A549 (cell line): ENCODE data around the gene HBE1. TPM values are rescaled to one million over a fixed set of nuclear protein-coding genes. Genes with fewer than 3 reads are reported as not detected.

ENCODE experiments used
- ATAC-seq, 2 experiments: fragments of 200-7000 bp in 1 of 2; fragments of >200 bp in 1 of 2; cut with Nextera tagmentation in 1 of 2; cut with Tn5 transposase in 1 of 2; 3 replicates each; pipeline versions ENCODE4 v1.8.0 to v1.9.1; 2018 to 2020; ENCODE audit warnings: mild to moderate bottlenecking in 1 of 2, moderate library complexity in 1 of 2
- CTCF ChIA-PET: fragments of 300-600 bp; sonication (Branson Sonifier 250); formaldehyde crosslinking; extraction: SDS; loops from one replicate; lab custom pipeline; 2021; ENCODE audit warnings: antibody characterized with exemption, inconsistent platforms; lab: Yijun Ruan, JAX
- POLR2A ChIA-PET: fragments of 350-600 bp; formaldehyde crosslinking; extraction: SDS; loops from one replicate; lab custom pipeline; 2021; ENCODE audit warnings: antibody characterized with exemption, inconsistent platforms; lab: Yijun Ruan, JAX
- DNase-seq, 2 experiments: peaks; one replicate each; pipeline versions ENCODE4 v3.0.0 to v3.0.0-alpha.2; 2011 to 2016; ENCODE audit warnings: low read depth in 1 of 2, low spot score in 1 of 2
- FAIRE-seq: peaks from 2 replicates; lab custom pipeline; 2011; peaks lifted over from hg19 to GRCh38; lab: Jason Lieb, UNC
- H3K27ac ChIP-seq, 2 experiments: fragments of >200 bp; sonication (Bioruptor Twin); formaldehyde crosslinking; 3 replicates each; pipeline ENCODE4 v1.5.1; 2016 to 2017
- H3K4me1 ChIP-seq: fragments of >200 bp; sonication (Bioruptor Twin); formaldehyde crosslinking; 3 replicates; pipeline ENCODE4 v1.6.1; 2016
- H3K4me2 ChIP-seq: fragments of >200 bp; sonication (Bioruptor Twin); formaldehyde crosslinking; 3 replicates; pipeline ENCODE4 v1.6.1; 2016
- H3K4me3 ChIP-seq: fragments of >200 bp; sonication (Bioruptor Twin); formaldehyde crosslinking; 3 replicates; pipeline ENCODE4 v1.5.1; 2016
- H3K9me3 ChIP-seq: fragments of >200 bp; sonication (Bioruptor Twin); formaldehyde crosslinking; 3 replicates; pipeline ENCODE4 v1.6.1; 2016
- CBX2 ChIP-seq: fragments of 200-600 bp; sonication (generic); IDR thresholded peaks from 2 replicates; pipeline ENCODE4 v1.6.1; 2016; ENCODE audit warnings: low read depth, mild to moderate bottlenecking, borderline replicate concordance
- EHF ChIP-seq: fragments of 250-450 bp; sonication (Bioruptor Pico); IDR thresholded peaks from 2 replicates; pipeline ENCODE4 v1.5.0; 2020; ENCODE audit warnings: mild to moderate bottlenecking
- EHMT2 ChIP-seq: fragments of 200-600 bp; sonication (generic); IDR thresholded peaks from 2 replicates; pipeline ENCODE4 v1.6.1; 2016; ENCODE audit warnings: antibody characterized with exemption, low read depth, mild to moderate bottlenecking, moderate library complexity
- EP300 ChIP-seq, 2 experiments: fragments of >200 bp; sonication (Bioruptor Twin); formaldehyde crosslinking; IDR thresholded peaks; 2 replicates in 1 of 2; 3 replicates in 1 of 2; pipeline ENCODE4 v1.6.1; 2016 to 2017
- ESRRA ChIP-seq: fragments of 150-350 bp; IDR thresholded peaks from 2 replicates; pipeline ENCODE4 v1.6.1; 2014; ENCODE audit warnings: mild to moderate bottlenecking, low read length, borderline replicate concordance
- HDAC2 ChIP-seq: fragments of 200-600 bp; sonication (generic); IDR thresholded peaks from 2 replicates; pipeline ENCODE4 v1.6.1; 2016
- JUN ChIP-seq, 2 experiments: fragments of >200 bp; sonication (Bioruptor Twin); formaldehyde crosslinking; IDR thresholded peaks; 2 replicates in 1 of 2; 3 replicates in 1 of 2; pipeline ENCODE4 v1.6.1; 2016 to 2017
- KDM5A ChIP-seq: fragments of 200-600 bp; sonication (generic); IDR thresholded peaks from 2 replicates; pipeline ENCODE4 v1.6.1; 2016; ENCODE audit warnings: antibody characterized with exemption, mild to moderate bottlenecking
- MAZ ChIP-seq: fragments of 150-350 bp; IDR thresholded peaks from 2 replicates; pipeline ENCODE4 v1.6.1; 2014; ENCODE audit warnings: antibody characterized with exemption, low read depth, low read length, borderline replicate concordance
- NFE2L2 ChIP-seq: fragments of 150-350 bp; conservative IDR thresholded peaks from 2 replicates; pipeline ENCODE4 v1.6.1; 2014; ENCODE audit warnings: low read length
- NR3C1 ChIP-seq: fragments of >200 bp; sonication (Bioruptor Twin); formaldehyde crosslinking; IDR thresholded peaks from 3 replicates; pipeline ENCODE4 v1.6.1; 2017
- PHF8 ChIP-seq: fragments of 200-600 bp; sonication (generic); IDR thresholded peaks from 2 replicates; pipeline ENCODE4 v1.6.1; 2016; ENCODE audit warnings: low read depth, mild to moderate bottlenecking, antibody characterized with exemption, moderate library complexity, borderline replicate concordance
- RAD21 ChIP-seq, 2 experiments: fragments of >200 bp in 1 of 2; sonication (Bioruptor Twin) in 1 of 2; formaldehyde crosslinking in 1 of 2; IDR thresholded peaks in 1 of 2; conservative IDR thresholded peaks in 1 of 2; 2 replicates in 1 of 2; 3 replicates in 1 of 2; pipeline ENCODE4 v1.6.1; 2012 to 2018; ENCODE audit warnings: inconsistent platforms in 1 of 2
- RNF2 ChIP-seq: fragments of 200-600 bp; sonication (generic); IDR thresholded peaks from 2 replicates; pipeline ENCODE4 v1.6.1; 2016; ENCODE audit warnings: low read depth, mild to moderate bottlenecking, antibody characterized with exemption, moderate library complexity, borderline replicate concordance
- SMC3 ChIP-seq: fragments of >200 bp; sonication (Bioruptor Twin); formaldehyde crosslinking; IDR thresholded peaks from 3 replicates; pipeline ENCODE4 v1.6.1; 2018; ENCODE audit warnings: inconsistent platforms
- TFCP2L1 ChIP-seq: fragments of 250-450 bp; sonication (Bioruptor Pico); IDR thresholded peaks from 2 replicates; pipeline ENCODE4 v1.5.0; 2021; ENCODE audit warnings: mild to moderate bottlenecking
- ZC3H11A ChIP-seq: fragments of 450-650 bp; IDR thresholded peaks from 2 replicates; pipeline ENCODE4 v1.6.1; 2014; ENCODE audit warnings: antibody characterized with exemption, mild to moderate bottlenecking
- WGBS: methylation state at CpG from one replicate; pipeline ENCODE4 v1.1.6; 2017; ENCODE audit errors: missing lambda C conversion rate; 5-methylcytosine and 5-hydroxymethylcytosine counted together
- polyA plus RNA-seq, 4 experiments: library from polyadenylated mRNA; depleted of rRNA in 3 of 4; stranded (reverse); fragments of >200 nt; fragmentation: RNase III in 1 of 4; extraction: RNeasy Plus Mini Kit Qiagen cat#74134 plus additional on column Dnase treatment in 1 of 4; gene quantifications; 2 replicates in 3 of 4; 3 replicates in 1 of 4; pipeline ENCODE4 v1.2.3, GENCODE V29; 2011 to 2017
- TF ChIP-seq, protein P1 (sequence below): fragments of >200 bp; sonication (Bioruptor Twin); formaldehyde crosslinking; IDR thresholded peaks from 3 replicates; pipeline ENCODE4 v1.5.1; 2016
- TF ChIP-seq, protein P2 (sequence below): fragments of 250-450 bp; sonication (Bioruptor Pico); IDR thresholded peaks from 2 replicates; pipeline ENCODE4 v1.5.0; 2020; ENCODE audit warnings: low read depth, mild to moderate bottlenecking, moderate library complexity
- TF ChIP-seq, protein P3 (sequence below): fragments of 200-600 bp; sonication (generic); IDR thresholded peaks from 2 replicates; pipeline ENCODE4 v1.6.1; 2016; ENCODE audit warnings: antibody characterized with exemption, mild to moderate bottlenecking, moderate library complexity
- TF ChIP-seq, protein P4 (sequence below): fragments of 250-450 bp; sonication (Bioruptor Pico); IDR thresholded peaks from 2 replicates; pipeline ENCODE4 v1.5.0; 2021; ENCODE audit warnings: mild to moderate bottlenecking, moderate library complexity, borderline replicate concordance

HBE1 gene
- polyA plus RNA-seq, 2 of the 4 experiments (the other 2 are of a cell fraction): 0.32 TPM; not detected in 1

DNA sequence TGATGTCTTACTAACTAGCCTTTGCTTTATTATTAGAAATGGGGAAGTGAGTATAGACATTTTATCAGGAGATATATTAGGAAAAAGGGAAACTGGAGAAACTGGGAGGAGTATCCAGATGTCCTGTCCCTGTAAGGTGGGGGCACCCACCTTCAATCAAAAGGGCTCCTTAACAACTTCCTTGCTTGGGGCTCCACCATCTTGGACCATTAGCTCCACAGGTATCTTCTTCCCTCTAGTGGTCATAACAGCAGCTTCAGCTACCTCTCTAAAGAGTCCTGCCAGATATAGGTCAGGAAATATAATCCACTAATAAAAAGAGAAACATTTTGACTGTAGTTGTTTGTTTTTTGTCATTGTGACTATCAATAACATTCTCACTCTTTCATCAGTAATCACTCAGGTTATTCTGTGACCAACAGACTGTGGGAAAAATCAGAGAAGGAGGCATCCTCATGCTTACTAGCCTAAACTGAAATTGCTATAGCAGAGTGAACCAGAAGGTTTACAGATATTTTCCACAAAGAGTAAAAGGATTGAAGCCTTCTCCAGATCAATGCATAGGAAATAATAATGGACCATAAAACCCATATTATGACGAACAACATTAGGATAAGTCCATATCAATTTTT lies 21.6 kb upstream of the HBE1 start:
- Histone ChIP-seq H3K4me1 (no peaks in the 10 kb centered on the region), H3K4me2 (no peak overlapping the region), H3K9me3 (no peaks in the 10 kb centered on the region), H3K27ac (no peak overlapping the region), H3K4me3 (no peak overlapping the region)
- peak; percentile 47 to 73 for DNase-seq
- WGBS: 10% methylated on average over 1 of the region's 1 CpG
- no peak for FAIRE-seq
- peak; percentile 97 to 99 for ATAC-seq
- CTCF ChIA-PET: interaction anchor here (1.1 to 3.9 kb wide), 13 partner anchors 9 to 168 kb away, joined by 3 to 44 read pairs (median 5); no protein-coding TSS in a partner anchor
- POLR2A ChIA-PET: interaction anchor here (0.9 kb wide), 1 partner anchor 90 kb away, joined by 3 read pairs; no protein-coding TSS in a partner anchor
- peak; percentile 85 to 92 for TF ChIP-seq RAD21 (conservative IDR thresholded peaks at IDR 0.05 in 1 of 2, IDR thresholded peaks at IDR 0.05 in 1 of 2)
- TF ChIP-seq, protein P1, sequence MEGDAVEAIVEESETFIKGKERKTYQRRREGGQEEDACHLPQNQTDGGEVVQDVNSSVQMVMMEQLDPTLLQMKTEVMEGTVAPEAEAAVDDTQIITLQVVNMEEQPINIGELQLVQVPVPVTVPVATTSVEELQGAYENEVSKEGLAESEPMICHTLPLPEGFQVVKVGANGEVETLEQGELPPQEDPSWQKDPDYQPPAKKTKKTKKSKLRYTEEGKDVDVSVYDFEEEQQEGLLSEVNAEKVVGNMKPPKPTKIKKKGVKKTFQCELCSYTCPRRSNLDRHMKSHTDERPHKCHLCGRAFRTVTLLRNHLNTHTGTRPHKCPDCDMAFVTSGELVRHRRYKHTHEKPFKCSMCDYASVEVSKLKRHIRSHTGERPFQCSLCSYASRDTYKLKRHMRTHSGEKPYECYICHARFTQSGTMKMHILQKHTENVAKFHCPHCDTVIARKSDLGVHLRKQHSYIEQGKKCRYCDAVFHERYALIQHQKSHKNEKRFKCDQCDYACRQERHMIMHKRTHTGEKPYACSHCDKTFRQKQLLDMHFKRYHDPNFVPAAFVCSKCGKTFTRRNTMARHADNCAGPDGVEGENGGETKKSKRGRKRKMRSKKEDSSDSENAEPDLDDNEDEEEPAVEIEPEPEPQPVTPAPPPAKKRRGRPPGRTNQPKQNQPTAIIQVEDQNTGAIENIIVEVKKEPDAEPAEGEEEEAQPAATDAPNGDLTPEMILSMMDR: peak; percentile 74
- TF ChIP-seq TFCP2L1 (CRISPR knock-in tag): no peak
- no peak for TF ChIP-seq HDAC2
- TF ChIP-seq, protein P2, sequence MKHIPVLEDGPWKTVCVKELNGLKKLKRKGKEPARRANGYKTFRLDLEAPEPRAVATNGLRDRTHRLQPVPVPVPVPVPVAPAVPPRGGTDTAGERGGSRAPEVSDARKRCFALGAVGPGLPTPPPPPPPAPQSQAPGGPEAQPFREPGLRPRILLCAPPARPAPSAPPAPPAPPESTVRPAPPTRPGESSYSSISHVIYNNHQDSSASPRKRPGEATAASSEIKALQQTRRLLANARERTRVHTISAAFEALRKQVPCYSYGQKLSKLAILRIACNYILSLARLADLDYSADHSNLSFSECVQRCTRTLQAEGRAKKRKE (CRISPR knock-in tag): no peak
- TF ChIP-seq EHF (CRISPR knock-in tag): no peak
- TF ChIP-seq EHMT2: no peak
- TF ChIP-seq EP300 (IDR thresholded peaks at IDR 0.05): no peak
- no peak for TF ChIP-seq CBX2
- TF ChIP-seq MAZ: no peak
- peak; percentile 90 for TF ChIP-seq SMC3
- TF ChIP-seq NFE2L2: no peak
- TF ChIP-seq NR3C1: no peak
- TF ChIP-seq, protein P3, sequence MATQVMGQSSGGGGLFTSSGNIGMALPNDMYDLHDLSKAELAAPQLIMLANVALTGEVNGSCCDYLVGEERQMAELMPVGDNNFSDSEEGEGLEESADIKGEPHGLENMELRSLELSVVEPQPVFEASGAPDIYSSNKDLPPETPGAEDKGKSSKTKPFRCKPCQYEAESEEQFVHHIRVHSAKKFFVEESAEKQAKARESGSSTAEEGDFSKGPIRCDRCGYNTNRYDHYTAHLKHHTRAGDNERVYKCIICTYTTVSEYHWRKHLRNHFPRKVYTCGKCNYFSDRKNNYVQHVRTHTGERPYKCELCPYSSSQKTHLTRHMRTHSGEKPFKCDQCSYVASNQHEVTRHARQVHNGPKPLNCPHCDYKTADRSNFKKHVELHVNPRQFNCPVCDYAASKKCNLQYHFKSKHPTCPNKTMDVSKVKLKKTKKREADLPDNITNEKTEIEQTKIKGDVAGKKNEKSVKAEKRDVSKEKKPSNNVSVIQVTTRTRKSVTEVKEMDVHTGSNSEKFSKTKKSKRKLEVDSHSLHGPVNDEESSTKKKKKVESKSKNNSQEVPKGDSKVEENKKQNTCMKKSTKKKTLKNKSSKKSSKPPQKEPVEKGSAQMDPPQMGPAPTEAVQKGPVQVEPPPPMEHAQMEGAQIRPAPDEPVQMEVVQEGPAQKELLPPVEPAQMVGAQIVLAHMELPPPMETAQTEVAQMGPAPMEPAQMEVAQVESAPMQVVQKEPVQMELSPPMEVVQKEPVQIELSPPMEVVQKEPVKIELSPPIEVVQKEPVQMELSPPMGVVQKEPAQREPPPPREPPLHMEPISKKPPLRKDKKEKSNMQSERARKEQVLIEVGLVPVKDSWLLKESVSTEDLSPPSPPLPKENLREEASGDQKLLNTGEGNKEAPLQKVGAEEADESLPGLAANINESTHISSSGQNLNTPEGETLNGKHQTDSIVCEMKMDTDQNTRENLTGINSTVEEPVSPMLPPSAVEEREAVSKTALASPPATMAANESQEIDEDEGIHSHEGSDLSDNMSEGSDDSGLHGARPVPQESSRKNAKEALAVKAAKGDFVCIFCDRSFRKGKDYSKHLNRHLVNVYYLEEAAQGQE: no peak
- no peak for TF ChIP-seq ESRRA
- TF ChIP-seq ZC3H11A: no peak

DNA sequence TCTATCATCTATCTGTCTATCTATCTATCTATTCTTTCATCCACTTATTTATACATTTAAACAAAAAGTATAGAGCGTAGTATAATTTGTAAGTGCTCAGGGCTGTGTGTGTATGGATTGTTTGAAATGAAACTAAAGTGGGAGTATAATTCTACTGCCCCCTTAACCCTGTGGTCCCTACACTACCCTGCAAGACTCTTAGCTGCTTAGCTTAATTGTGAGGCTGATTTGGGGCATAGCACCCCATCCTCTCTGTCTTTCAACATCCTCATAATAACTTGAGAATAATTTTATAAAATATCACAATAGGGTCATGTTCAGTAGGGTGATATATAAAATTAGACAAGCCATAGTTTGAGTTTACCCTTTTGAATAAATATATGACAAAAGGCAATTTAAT lies 20.4 kb upstream of the HBE1 start:
- H3K4me3 ChIP-seq: no peak overlapping the region
- CTCF ChIA-PET: interaction anchor here (1.0 to 3.9 kb wide), 7 partner anchors 9 to 165 kb away, joined by 4 to 44 read pairs (median 8); no protein-coding TSS in a partner anchor
- no peak for DNase-seq
- H3K9me3 ChIP-seq: no peaks in the 10 kb centered on the region
- no peaks in the 10 kb centered on the region for H3K4me1 ChIP-seq
- H3K27ac ChIP-seq: no peak overlapping the region
- no peak overlapping the region for H3K4me2 ChIP-seq
- no peak for FAIRE-seq
- no peak for ATAC-seq
- POLR2A ChIA-PET: no interaction called here
- TF ChIP-seq RNF2: no peak
- TF ChIP-seq, protein P4, sequence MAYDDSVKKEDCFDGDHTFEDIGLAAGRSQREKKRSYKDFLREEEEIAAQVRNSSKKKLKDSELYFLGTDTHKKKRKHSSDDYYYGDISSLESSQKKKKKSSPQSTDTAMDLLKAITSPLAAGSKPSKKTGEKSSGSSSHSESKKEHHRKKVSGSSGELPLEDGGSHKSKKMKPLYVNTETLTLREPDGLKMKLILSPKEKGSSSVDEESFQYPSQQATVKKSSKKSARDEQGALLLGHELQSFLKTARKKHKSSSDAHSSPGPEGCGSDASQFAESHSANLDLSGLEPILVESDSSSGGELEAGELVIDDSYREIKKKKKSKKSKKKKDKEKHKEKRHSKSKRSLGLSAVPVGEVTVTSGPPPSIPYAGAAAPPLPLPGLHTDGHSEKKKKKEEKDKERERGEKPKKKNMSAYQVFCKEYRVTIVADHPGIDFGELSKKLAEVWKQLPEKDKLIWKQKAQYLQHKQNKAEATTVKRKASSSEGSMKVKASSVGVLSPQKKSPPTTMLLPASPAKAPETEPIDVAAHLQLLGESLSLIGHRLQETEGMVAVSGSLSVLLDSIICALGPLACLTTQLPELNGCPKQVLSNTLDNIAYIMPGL (CRISPR knock-in tag): no peak
- TF ChIP-seq JUN (IDR thresholded peaks at IDR 0.05): no peak
- TF ChIP-seq PHF8: no peak
- TF ChIP-seq KDM5A: no peak
- no peak for TF ChIP-seq TFCP2L1 (CRISPR knock-in tag)
- 95% methylated on average over 1 of the region's 1 CpG for WGBS
